ENCODE results near the gene GOSR2. TPM values are rescaled to one million over a fixed set of nuclear protein-coding genes. Genes with fewer than 3 reads are reported as not detected.

Gene GOSR2
- total and polyA plus RNA-seq, 2 of the 13 experiments (the other 11 are each of a cell fraction or from before 2014, with no cell fraction given) = 61.5 to 63.9 TPM

GRCh38 chr17:46916211-46916610, 6.7 kb upstream of the GOSR2 start:
- DNase-seq (ENCODE audit: low spot score) (no peak), ATAC-seq (no peak)

GRCh38 chr17:46916623-46917022, 6.3 kb upstream of the GOSR2 start:
- Histone ChIP-seq H3K9me3 (ENCODE audit: low read length) (no peaks in the 10 kb centered on the region), H2AFZ (ENCODE audit: low read length) (no peak overlapping the region), H3K4me2 (ENCODE audit: low read depth, low read length) (no peak overlapping the region), H3K27ac (ENCODE audit: extremely low read length, insufficient read depth, low read length) (no peak overlapping the region), H3K4me3 (replicated peaks in 1 of 3; ENCODE audit: insufficient read depth in 1 of 3, low read depth in 2 of 3, low read length in 3 of 3) (no peak overlapping the region), H4K20me1 (ENCODE audit: insufficient read depth, low read length) (no peaks in the 10 kb centered on the region), H3K9ac (ENCODE audit: insufficient read depth, low read depth, low read length) (no peak overlapping the region), H3K79me2 (ENCODE audit: insufficient read depth, low read length) (no peaks in the 10 kb centered on the region), H3K4me1 (ENCODE audit: insufficient read depth, low read length) (no peaks in the 10 kb centered on the region), H3K27me3 (ENCODE audit: control insufficient read depth in 1 of 2, insufficient read depth in 2 of 2, low read length in 2 of 2) (peaks cover 0 to 16% of the 10 kb centered on the region in 2 experiments; a peak in 3 of 5 replicates), H3K36me3 (replicated peaks in 1 of 2; ENCODE audit: control insufficient read depth in 1 of 2, insufficient read depth in 2 of 2, low read length in 2 of 2) (no peaks in the 10 kb centered on the region)
- no peak for ATAC-seq
- in situ Hi-C loops (cut with HindIII; ENCODE audit: extremely low pct_ligation_motif_present, low pct_unique_long_range_greater_than_20kb) = no loop called here
- CTCF ChIA-PET (ENCODE audit: low intra/inter-chr PET ratio, low total read pairs) = no interaction called here
- 63% methylated on average over 3 of the region's 3 CpGs for WGBS (ENCODE audit: low lambda C conversion rate)
- no peak for FAIRE-seq
- no TSS peak for BruUV-seq (replicated peaks)
- intact Hi-C loops (cut with micrococcal nuclease; ENCODE audit: unreplicated experiment) = no loop called here
- DNase-seq (ENCODE audit: low spot score) = no peak
- no peak for TF ChIP-seq RAD21 (CRISPR knock-in tag; IDR thresholded peaks at IDR 0.05)
- peak; percentile 94; the same call in 1 of the 2 replicates for TF ChIP-seq ZNF564 (CRISPR knock-in tag; IDR thresholded peaks at IDR 0.05)
- TF ChIP-seq ZNF292 (CRISPR knock-in tag; IDR thresholded peaks at IDR 0.05; ENCODE audit: borderline replicate concordance, low read depth) = no peak
- no peak for TF ChIP-seq HNRNPK (IDR thresholded peaks at IDR 0.05; ENCODE audit: low read depth, low read length, poor library complexity, severe bottlenecking)
- POLR2A ChIA-PET = no interaction called here

More at GRCh38 chr17:46916211-46916610, 6.7 kb upstream of the GOSR2 start:
- H3K36me3 ChIP-seq (replicated peaks in 1 of 2; ENCODE audit: control insufficient read depth in 1 of 2, insufficient read depth in 2 of 2, low read length in 2 of 2) = no peaks in the 10 kb centered on the region
- no peak overlapping the region for H3K4me2 ChIP-seq (ENCODE audit: low read depth, low read length)
- H3K4me3 ChIP-seq (replicated peaks in 1 of 3; ENCODE audit: insufficient read depth in 1 of 3, low read depth in 2 of 3, low read length in 3 of 3) = no peak overlapping the region
- H3K27ac ChIP-seq (ENCODE audit: extremely low read length, insufficient read depth, low read length) = no peak overlapping the region
- POLR2A ChIA-PET = no interaction called here
- BruUV-seq (replicated peaks) = no TSS peak
- H4K20me1 ChIP-seq (ENCODE audit: insufficient read depth, low read length) = no peaks in the 10 kb centered on the region
- no peaks in the 10 kb centered on the region for H3K9me3 ChIP-seq (ENCODE audit: low read length)
- CTCF ChIA-PET (ENCODE audit: low intra/inter-chr PET ratio, low total read pairs) = no interaction called here
- in situ Hi-C loops (cut with HindIII; ENCODE audit: extremely low pct_ligation_motif_present, low pct_unique_long_range_greater_than_20kb) = no loop called here
- TF ChIP-seq PRDM4 (CRISPR knock-in tag; IDR thresholded peaks at IDR 0.05; ENCODE audit: borderline replicate concordance) = no peak
- no peak for FAIRE-seq
- H2AFZ ChIP-seq (ENCODE audit: low read length) = no peak overlapping the region
- H3K27me3 ChIP-seq (ENCODE audit: control insufficient read depth in 1 of 2, insufficient read depth in 2 of 2, low read length in 2 of 2) = peaks cover 0 to 18% of the 10 kb centered on the region in 2 experiments; a peak in 3 of 5 replicates
- H3K9ac ChIP-seq (ENCODE audit: insufficient read depth, low read depth, low read length) = no peak overlapping the region
- intact Hi-C loops (cut with micrococcal nuclease; ENCODE audit: unreplicated experiment) = no loop called here
- H3K79me2 ChIP-seq (ENCODE audit: insufficient read depth, low read length) = no peaks in the 10 kb centered on the region
- 67% methylated on average over 2 of the region's 2 CpGs for WGBS (ENCODE audit: low lambda C conversion rate)
- H3K4me1 ChIP-seq (ENCODE audit: insufficient read depth, low read length) = no peaks in the 10 kb centered on the region

Measured in HepG2 (cell line).